ENCODE data around the gene TRAPPC14. TPM values are rescaled to one million over a fixed set of nuclear protein-coding genes. Genes with fewer than 3 reads are reported as not detected.
A peak's percentile ranks its signal among the peaks of the same experiment; 100 is the strongest.

TRAPPC14 gene
- total and polyA plus RNA-seq, 9 of the 15 experiments (the other 6 are each of a cell fraction or from before 2014, with no cell fraction given), result 0.42 to 45.9 (median 18.2) TPM

GRCh38 chr7:100132697-100133151 is 25.8 kb downstream of the TRAPPC14 start (continued):
- TF ChIP-seq HMGN3 (IDR thresholded peaks at IDR 0.05; ENCODE audit: borderline replicate concordance, extremely low read depth, insufficient read length, low read depth, low read length), result no peak
- TF ChIP-seq NFIC (IDR thresholded peaks at IDR 0.05), result no peak; the same call in 1 of the 2 replicates
- TF ChIP-seq SRSF9 (IDR thresholded peaks at IDR 0.05; ENCODE audit: borderline replicate concordance, low read depth, low read length), result no peak
- TF ChIP-seq TEAD1 (CRISPR knock-in tag; IDR thresholded peaks at IDR 0.05), result no peak
- TF ChIP-seq SNRNP70 (optimal IDR thresholded peaks at IDR 0.05; ENCODE audit: low read depth, low read length), result no peak
- no peak for TF ChIP-seq NFE2 (IDR thresholded peaks at IDR 0.05; ENCODE audit: low read depth)
- no peak for TF ChIP-seq ZNF512 (tag; IDR thresholded peaks at IDR 0.05)
- no peak for TF ChIP-seq SLC30A9 (CRISPR knock-in tag; IDR thresholded peaks at IDR 0.05)
- 0 out of 2 replicates have a peak, but pooled peaks have one; percentile 7 for TF ChIP-seq E2F3 (CRISPR knock-in tag; IDR thresholded peaks at IDR 0.05)
- no peak for TF ChIP-seq E2F6 (IDR thresholded peaks at IDR 0.05; ENCODE audit: borderline replicate concordance in 1 of 2, extremely low read depth in 1 of 2, insufficient read depth in 1 of 2, insufficient read length in 1 of 2, low read depth in 1 of 2, low read length in 1 of 2, poor library complexity in 1 of 2, severe bottlenecking in 1 of 2)
- no peak for TF ChIP-seq E2F4 (CRISPR knock-in tag; IDR thresholded peaks at IDR 0.05; ENCODE audit: low read depth)
- TF ChIP-seq ZNF311 (CRISPR knock-in tag; IDR thresholded peaks at IDR 0.05), result no peak
- TF ChIP-seq KDM1A (IDR thresholded peaks at IDR 0.05), result no peak
- no peak for TF ChIP-seq ZNF589 (CRISPR knock-in tag; IDR thresholded peaks at IDR 0.05; ENCODE audit: low read depth)
- TF ChIP-seq TSHZ1 (CRISPR knock-in tag; IDR thresholded peaks at IDR 0.05), result no peak
- TF ChIP-seq MAFK (IDR thresholded peaks at IDR 0.05; ENCODE audit: low read length), result 0 out of 2 replicates have a peak, but pooled peaks have one; percentile 12
- TF ChIP-seq BRF2 (IDR thresholded peaks at IDR 0.05; ENCODE audit: borderline replicate concordance, insufficient read depth, insufficient read length), result no peak
- TF ChIP-seq U2AF2 (optimal IDR thresholded peaks at IDR 0.05; ENCODE audit: low read depth, low read length), result no peak
- TF ChIP-seq SNIP1 (IDR thresholded peaks at IDR 0.05; ENCODE audit: low read depth), result no peak
